Progenitor cell of endocrine pancreas (in vitro differentiated cells): ENCODE data around the gene MAP3K19. TPM values are rescaled to one million over a fixed set of nuclear protein-coding genes. Genes with fewer than 3 reads are reported as not detected.

ENCODE experiments used
- DNase-seq: peaks from one replicate; pipeline ENCODE4 v3.0.0; 2021; ENCODE audit warnings: low spot score; ENCODE audit not compliant: unreplicated experiment
- H3K27ac Mint-ChIP-seq: 2 replicates; pipeline ENCODE4 v1.8.0; 2021; ENCODE audit warnings: mild to moderate bottlenecking, moderate library complexity, mixed read lengths
- H3K27me3 Mint-ChIP-seq: 2 replicates; pipeline ENCODE4 v1.8.0; 2021; ENCODE audit warnings: mixed read lengths
- H3K36me3 Mint-ChIP-seq: 2 replicates; pipeline ENCODE4 v1.8.0; 2022; ENCODE audit warnings: mixed read lengths; ENCODE audit not compliant: insufficient read depth
- H3K4me1 Mint-ChIP-seq: 2 replicates; pipeline ENCODE4 v1.8.0; 2021; ENCODE audit warnings: low read depth, mixed read lengths
- H3K4me3 Mint-ChIP-seq: 2 replicates; pipeline ENCODE4 v1.8.0; 2021; ENCODE audit warnings: low read depth, mild to moderate bottlenecking, moderate library complexity, mixed read lengths
- H3K9me3 Mint-ChIP-seq: 2 replicates; pipeline ENCODE4 v1.8.0; 2021; ENCODE audit warnings: low read depth, mixed read lengths
- CTCF ChIP-seq: fragments of 200-600 bp; sonication (generic); IDR thresholded peaks from one replicate; pipeline ENCODE4 v1.5.0; 2021; ENCODE audit warnings: antibody characterized with exemption, mild to moderate bottlenecking; ENCODE audit not compliant: unreplicated experiment
- total RNA-seq: library from RNA; stranded (reverse); gene quantifications from 2 replicates; pipeline ENCODE4 v1.2.1, GENCODE V29; 2021

Gene MAP3K19
- total RNA-seq, 1 donor from 2014 or later = not detected

GRCh38 chr2:134936691-134937090 is 110.6 kb downstream of the MAP3K19 start:
- DNase-seq = no peak
- H3K4me1 Mint-ChIP-seq = peaks cover 21% of the 10 kb centered on the region
- H3K9me3 Mint-ChIP-seq = no peaks in the 10 kb centered on the region
- peak overlapping the region; percentile 69 for H3K27ac Mint-ChIP-seq
- peaks cover 11% of the 10 kb centered on the region for H3K36me3 Mint-ChIP-seq
- TF ChIP-seq CTCF = no peak
- H3K4me3 Mint-ChIP-seq = no peak overlapping the region
- no peaks in the 10 kb centered on the region for H3K27me3 Mint-ChIP-seq

GRCh38 chr2:134934641-134935040 is 112.6 kb downstream of the MAP3K19 start:
- Mint-ChIP-seq H3K27ac (peak overlapping the region; percentile 44), H3K4me1 (peaks cover 21% of the 10 kb centered on the region), H3K36me3 (peaks cover 9% of the 10 kb centered on the region), H3K9me3 (no peaks in the 10 kb centered on the region), H3K4me3 (no peak overlapping the region), H3K27me3 (no peaks in the 10 kb centered on the region)
- no peak for TF ChIP-seq CTCF
- no peak for DNase-seq

DNA sequence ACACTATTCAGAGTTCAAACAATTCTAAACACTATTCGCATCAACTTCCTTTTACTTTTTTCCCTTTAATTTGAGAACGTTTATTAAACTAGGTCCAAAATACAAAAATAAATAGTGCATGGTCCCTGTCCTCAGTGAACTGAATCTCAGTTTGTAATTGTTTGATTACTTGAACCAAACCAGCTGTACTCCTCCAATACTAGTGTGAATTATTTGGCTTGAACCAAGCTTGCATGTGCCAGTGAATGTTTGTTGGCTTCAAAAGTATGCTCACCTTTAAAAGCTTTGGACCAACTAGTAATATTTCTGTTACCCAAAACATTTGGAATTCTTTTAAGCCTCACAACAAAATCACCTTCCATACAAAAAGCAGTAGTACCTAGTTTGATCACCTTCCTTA is 113.1 kb downstream of the MAP3K19 start:
- peaks cover 8% of the 10 kb centered on the region for H3K36me3 Mint-ChIP-seq
- H3K27me3 Mint-ChIP-seq = no peaks in the 10 kb centered on the region
- peak overlapping the region; percentile 44 for H3K27ac Mint-ChIP-seq
- H3K4me3 Mint-ChIP-seq = no peak overlapping the region
- peaks cover 21% of the 10 kb centered on the region for H3K4me1 Mint-ChIP-seq
- DNase-seq = no peak
- no peak for TF ChIP-seq CTCF
- no peaks in the 10 kb centered on the region for H3K9me3 Mint-ChIP-seq

DNA sequence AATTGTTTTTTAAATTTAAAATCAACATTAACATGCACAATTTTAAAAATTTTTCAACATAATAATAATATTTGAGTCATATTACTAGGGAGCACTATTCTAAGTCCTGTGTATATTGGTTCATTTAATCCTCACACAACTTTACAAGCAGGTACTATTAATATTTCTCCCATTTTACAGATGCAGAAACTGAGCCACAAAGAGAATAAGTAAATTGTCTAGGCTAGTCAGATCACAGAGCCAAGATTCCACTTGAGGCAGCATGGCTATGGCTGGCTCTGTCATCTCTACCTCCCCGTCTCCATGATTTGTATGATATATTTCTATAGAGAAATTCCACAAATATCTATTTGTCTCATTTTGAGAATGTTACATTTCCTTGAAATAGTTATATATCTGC is 113.5 kb downstream of the MAP3K19 start:
- TF ChIP-seq CTCF = no peak
- Mint-ChIP-seq H3K27ac (peak overlapping the region; percentile 41), H3K4me1 (peaks cover 21% of the 10 kb centered on the region), H3K9me3 (no peaks in the 10 kb centered on the region), H3K4me3 (no peak overlapping the region), H3K36me3 (peaks cover 7% of the 10 kb centered on the region), H3K27me3 (no peaks in the 10 kb centered on the region)
- no peak for DNase-seq

GRCh38 chr2:134932864-134933526 is 114.3 kb downstream of the MAP3K19 start:
- Mint-ChIP-seq H3K9me3 (no peaks in the 10 kb centered on the region), H3K36me3 (peaks cover 4% of the 10 kb centered on the region), H3K4me3 (no peak overlapping the region), H3K4me1 (peaks cover 21% of the 10 kb centered on the region), H3K27me3 (no peaks in the 10 kb centered on the region), H3K27ac (peak overlapping the region; percentile 92)
- DNase-seq = no peak
- no peak for TF ChIP-seq CTCF
